ENCODE data around the gene CHST2.

- TF ChIP-seq CTCF (IDR thresholded peaks at IDR 0.05 in 2 of 3, conservative IDR thresholded peaks at IDR 0.05 in 1 of 3; ENCODE audit: borderline replicate concordance in 1 of 3, insufficient read depth in 1 of 3, low read depth in 2 of 3, low read length in 2 of 3) (no peak), MAX (IDR thresholded peaks at IDR 0.05) (no peak), POLR2A (IDR thresholded peaks at IDR 0.05; ENCODE audit: borderline replicate concordance, extremely low read depth, insufficient read depth, insufficient read length) (no peak), REST (IDR thresholded peaks at IDR 0.05; ENCODE audit: low read depth) (no peak), POLR2AphosphoS5 (IDR thresholded peaks at IDR 0.05; ENCODE audit: low read depth, low read length) (no peak), SIN3A (IDR thresholded peaks at IDR 0.05; ENCODE audit: low read depth) (no peak), ZBTB33 (IDR thresholded peaks at IDR 0.05; ENCODE audit: extremely low read depth, insufficient replicate concordance, low read length) (no peak), ELF1 (IDR thresholded peaks at IDR 0.05; ENCODE audit: borderline replicate concordance, low read depth) (no peak), EGR1 (IDR thresholded peaks at IDR 0.05; ENCODE audit: low read depth) (no peak), EZH2phosphoT487 (IDR thresholded peaks at IDR 0.05; ENCODE audit: borderline replicate concordance) (no peak)
Measured at GRCh38 chr3:143092191-143092590, 27.4 kb upstream of the CHST2 start.
